GM04503 (cell line): ENCODE data around the gene PPP1CC.

Experiments used
- DNase-seq: peaks from one replicate; pipeline ENCODE4 v3.0.0-alpha.2; 2012; ENCODE audit warnings: low read depth

The PPP1CC gene

DNA sequence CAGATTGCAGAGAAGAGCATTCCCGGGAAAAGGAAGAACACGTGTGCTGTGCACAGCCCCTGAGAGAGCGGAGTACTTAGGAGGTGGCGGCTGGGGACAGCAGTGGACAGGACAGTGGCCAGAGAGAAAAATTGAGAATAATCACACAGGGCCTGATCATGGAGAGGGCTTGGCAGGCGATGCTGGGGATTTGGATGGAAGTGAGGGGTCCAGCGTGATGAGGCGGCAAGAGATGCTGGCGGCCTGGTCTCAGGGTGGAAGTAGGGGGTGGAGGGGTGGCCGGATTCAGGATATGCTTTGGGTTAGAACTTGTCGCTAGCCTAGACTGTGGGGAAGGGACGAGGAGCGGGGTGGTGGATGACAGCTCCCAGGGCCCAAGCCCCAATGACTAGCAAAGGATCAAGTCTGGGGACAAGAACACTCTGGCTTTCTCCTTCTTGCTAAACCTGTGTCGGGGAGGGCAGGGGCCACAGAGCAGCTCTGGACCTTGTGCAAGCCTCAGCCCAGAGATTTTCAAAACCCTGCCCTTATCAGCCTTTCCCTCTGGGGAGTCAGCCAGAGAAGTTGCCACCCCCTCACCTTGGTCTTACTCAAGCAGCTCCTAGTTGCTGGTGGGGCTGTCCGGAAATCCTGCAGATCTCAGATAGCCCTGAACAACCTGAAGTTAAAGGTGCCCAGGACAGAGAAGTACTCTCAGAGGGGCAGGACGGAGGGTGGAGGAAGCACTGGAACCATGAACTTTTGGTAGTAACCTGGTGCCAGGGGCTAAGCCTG lies 55.1 kb downstream of the PPP1CC start:
- no peak for DNase-seq

DNA sequence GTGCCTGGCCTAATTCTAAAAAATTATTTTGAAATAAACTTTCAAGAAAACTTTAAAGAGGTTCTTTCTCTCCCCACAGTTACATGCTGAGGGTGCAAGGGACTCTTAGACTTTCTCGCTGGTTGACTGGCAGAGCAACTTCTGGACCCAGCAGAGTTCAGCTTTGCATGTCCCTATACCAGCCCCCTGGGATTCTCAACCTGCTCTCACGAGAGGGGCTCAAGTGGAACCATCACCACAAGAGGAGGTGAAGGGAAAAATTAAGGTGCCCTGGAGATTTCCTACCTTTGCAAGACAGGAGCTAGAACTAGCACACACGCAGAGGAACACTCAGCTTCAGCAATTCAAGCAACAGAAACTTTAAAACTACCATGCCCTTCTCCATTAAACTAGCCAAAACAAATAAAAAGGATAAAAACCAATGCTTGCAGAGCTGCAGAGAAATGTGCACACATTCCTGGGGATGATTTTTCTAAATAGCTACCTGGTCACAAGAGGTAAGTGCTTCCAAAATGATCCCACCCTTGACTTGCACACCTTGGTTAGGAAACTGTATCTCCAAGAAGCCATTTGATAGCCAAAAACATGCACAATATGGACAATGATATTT lies 56.3 kb downstream of the PPP1CC start:
- DNase-seq = no peak

DNA sequence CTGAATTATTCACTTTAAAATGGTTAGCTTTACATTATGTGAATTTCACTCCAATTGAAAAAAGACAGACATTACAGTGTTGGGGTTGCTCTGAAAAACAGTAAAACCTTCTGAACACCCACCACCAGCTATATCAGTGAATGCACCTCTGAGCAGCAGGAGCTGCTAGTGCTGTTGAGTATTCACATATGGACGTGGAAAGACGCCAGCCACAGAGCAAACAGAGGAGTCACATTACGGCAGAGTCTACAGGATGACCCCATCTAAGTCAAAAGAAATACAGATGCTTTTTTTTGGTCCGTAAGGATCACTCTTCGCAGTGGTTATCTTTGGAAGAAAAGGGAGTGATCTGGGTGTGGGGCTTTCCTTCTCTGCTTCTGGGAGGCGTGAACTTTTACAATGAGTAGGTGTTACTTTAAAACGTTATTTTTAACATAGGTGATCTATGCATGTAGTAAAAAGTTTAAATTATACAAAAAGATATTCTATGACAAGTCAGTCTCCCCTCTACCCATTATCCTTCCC lies 58.3 kb downstream of the PPP1CC start:
- no peak for DNase-seq

DNA sequence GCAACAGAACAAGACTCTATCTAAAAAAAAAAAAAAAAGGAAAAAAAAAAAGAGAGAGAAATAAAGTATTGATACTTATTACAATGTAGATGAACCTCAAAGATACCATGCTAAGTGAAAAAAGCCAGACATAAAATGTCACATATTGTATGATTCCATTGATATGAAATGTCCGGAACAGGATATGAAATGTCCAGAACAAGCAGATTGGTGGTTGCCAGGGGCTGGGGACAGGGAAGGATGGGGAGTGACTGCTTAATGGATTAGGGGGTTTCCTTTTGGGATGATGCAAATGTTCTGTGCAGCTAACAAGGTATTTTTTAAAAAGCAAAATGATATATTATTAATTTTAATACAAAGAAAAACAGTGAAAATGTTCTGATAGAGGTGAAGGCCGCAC lies 58.8 kb downstream of the PPP1CC start:
- no peak for DNase-seq

DNA sequence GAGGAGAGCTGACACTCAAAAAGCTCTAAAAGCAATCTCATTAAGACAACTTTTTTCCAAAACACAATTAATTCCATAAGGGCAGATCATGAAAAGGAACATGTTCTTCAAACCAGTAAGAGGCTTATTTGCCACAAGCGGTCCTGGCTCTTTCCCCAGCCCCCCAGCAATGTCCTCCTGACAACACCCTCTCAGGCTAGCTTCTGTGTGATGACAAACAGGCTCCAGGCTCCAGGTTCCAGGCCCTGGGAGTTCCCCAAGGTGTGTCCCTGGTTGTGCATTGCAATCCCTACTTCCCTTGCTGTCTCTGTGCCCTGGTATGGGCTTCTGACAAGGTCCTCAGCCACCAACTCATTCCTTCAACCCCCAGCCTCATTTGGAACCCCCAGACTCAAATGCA lies 62.7 kb downstream of the PPP1CC start:
- no peak for DNase-seq

DNA sequence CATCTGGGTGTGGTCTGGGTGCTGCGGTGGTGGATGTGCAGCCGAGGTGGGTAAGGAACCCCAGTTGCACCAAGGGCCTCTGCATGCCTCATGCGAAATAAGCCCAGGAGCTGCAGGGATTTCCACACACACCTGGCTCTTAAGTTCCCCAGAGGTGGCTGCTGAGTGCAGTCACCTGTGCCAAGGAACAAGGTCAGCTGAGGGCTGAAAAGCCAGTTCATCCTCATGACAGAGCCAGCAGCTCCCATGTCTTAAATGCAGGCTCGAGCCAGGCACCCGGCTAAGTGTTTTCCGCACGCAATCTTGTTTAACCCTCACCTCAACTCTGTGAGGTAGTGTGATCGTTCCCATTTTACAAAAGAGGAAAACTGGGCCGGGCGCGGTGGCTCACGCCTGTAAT lies 63.5 kb downstream of the PPP1CC start:
- no peak for DNase-seq

DNA sequence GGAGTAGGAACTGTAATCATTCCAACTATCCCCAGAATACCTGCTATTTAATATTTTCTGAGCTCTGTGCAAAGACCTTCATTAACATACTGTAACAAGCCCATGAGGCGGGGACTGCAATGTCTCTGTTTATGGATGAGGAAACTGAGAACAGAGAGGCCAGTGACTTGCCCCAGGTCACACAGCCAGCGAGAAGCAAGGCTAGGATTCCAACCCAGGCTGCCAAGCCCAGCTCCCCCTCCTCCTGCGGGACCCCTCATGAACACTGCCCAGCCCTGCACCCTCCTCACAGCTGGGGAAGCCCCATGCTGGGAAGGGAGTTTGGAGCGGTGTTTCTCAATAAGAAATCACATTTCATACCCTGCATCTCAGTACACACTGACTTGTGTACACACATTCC lies 64.7 kb downstream of the PPP1CC start:
- DNase-seq = no peak

DNA sequence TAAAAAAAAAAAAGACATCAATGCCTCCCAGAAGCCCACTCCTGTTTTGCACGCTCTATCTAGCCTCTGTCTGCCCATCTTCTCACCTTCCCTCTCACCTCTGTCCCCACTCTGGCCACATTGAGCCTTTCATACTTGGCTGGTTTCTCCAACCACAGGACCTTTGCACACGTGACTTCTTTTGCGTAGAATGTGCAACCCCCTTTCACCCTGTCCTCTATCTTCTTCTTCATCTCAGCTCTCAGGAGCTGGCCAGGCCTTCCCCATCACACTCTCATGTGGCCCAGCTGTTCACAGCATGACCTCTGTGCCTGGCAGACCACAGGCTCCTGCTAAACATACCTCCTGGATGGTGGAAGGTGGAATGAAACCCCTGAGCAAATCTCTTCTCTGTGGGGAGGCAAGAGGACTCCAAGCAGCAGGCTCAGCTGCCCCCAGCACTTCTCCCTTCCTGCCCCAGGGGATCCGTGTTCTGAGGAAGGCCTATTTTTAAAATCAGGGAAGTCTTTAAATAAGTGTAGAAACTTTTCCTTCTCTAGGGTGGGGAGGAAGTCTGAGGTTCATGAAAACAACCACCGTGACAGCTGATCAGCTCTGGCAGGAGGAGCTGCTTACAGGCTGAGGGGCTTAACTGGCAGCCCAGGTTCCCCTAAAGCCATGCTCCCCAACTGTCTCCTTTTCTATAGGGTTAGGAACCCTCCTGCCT lies 65.3 kb downstream of the PPP1CC start:
- no peak for DNase-seq

DNA sequence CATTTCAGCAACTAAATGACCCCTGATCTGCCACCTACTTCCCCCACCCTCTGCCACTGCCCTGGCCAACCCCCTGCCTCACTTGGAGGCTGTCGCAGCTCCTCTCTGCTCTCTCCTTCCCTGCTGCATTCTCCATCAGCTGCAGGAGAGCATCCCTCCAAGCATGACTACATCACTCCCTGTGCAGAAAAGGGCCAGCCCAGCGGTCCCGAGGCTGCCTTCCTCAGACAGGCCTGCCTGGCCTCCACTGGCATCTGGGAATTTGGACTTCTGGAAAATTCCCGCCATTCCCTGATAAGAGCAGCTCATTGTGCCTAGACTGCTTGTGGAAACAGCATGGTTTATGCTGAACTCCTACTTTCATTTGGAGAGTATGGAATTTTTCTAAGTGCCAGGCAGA lies 66.5 kb downstream of the PPP1CC start:
- DNase-seq = no peak

DNA sequence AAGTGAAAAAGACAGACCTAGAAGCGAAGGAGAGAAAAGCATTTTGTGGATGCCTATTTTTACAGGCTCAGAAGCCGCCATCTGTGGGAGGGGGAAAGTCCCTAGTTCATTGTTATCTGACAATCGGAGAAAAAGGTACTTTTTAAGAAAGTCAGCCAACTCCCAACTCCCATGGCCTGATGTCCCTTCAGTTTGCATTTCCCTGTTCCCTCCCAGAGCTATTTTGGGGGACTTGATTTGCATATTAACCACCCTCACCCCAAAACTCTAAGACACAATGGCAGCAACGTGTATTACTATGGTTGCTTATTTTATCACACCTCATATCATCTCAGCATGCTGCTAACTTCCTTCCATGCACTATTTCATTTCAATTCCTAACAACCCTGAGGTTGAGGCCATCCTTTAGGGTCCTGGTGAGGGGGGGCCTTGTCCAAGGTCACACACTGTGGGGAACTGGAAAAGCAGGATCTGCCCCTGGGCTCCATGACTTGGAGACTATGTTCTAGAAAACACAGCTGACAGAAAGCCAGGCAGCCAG lies 72.5 kb downstream of the PPP1CC start:
- no peak for DNase-seq
